GM23248 (cell line): ENCODE measurements around the gene TNF. TPM values are rescaled to one million over a fixed set of nuclear protein-coding genes. Genes with fewer than 3 reads are reported as not detected.

ENCODE experiments used
- DNase-seq: peaks from one replicate; pipeline ENCODE4 v3.0.0-alpha.2; 2015
- H2AFZ ChIP-seq: fragments of 200-600 bp; sonication (generic); 2 replicates; pipeline ENCODE4 v1.6.1; 2016; ENCODE audit warnings: antibody characterized with exemption
- H3F3A ChIP-seq: fragments of 200-600 bp; sonication (generic); 2 replicates; pipeline ENCODE4 v1.6.1; 2016; ENCODE audit warnings: mild to moderate bottlenecking, antibody characterized with exemption, mixed run types; ENCODE audit not compliant: insufficient read depth
- H3K27ac ChIP-seq: fragments of 200-600 bp; sonication (generic); 2 replicates; pipeline ENCODE4 v1.5.1; 2016; ENCODE audit warnings: mild to moderate bottlenecking
- H3K27me3 ChIP-seq: fragments of 200-600 bp; sonication (generic); replicated peaks from 2 replicates; pipeline ENCODE4 v1.6.1; 2016; ENCODE audit warnings: mild to moderate bottlenecking; ENCODE audit not compliant: insufficient read depth
- H3K36me3 ChIP-seq: fragments of 200-600 bp; sonication (generic); 2 replicates; pipeline ENCODE4 v1.6.1; 2016; ENCODE audit warnings: low read depth, mild to moderate bottlenecking
- H3K4me1 ChIP-seq: fragments of 200-600 bp; sonication (generic); 2 replicates; pipeline ENCODE4 v1.6.1; 2016; ENCODE audit warnings: mild to moderate bottlenecking; ENCODE audit not compliant: insufficient read depth
- H3K4me2 ChIP-seq: fragments of 200-600 bp; sonication (generic); one replicate; pipeline ENCODE4 v1.6.1; 2016; ENCODE audit warnings: mild to moderate bottlenecking; ENCODE audit not compliant: unreplicated experiment
- H3K4me3 ChIP-seq: fragments of 200-600 bp; sonication (generic); 2 replicates; pipeline ENCODE4 v1.5.1; 2016; ENCODE audit warnings: mild to moderate bottlenecking
- H3K79me2 ChIP-seq: fragments of 200-600 bp; sonication (generic); 2 replicates; pipeline ENCODE4 v1.6.1; 2016; ENCODE audit warnings: mild to moderate bottlenecking; ENCODE audit not compliant: insufficient read depth
- H3K9ac ChIP-seq: fragments of 200-600 bp; sonication (generic); 2 replicates; pipeline ENCODE4 v1.6.1; 2016; ENCODE audit warnings: mild to moderate bottlenecking
- H3K9me2 ChIP-seq: fragments of 200-600 bp; sonication (generic); 2 replicates; pipeline ENCODE4 v1.6.1; 2016; ENCODE audit warnings: mixed run types, mild to moderate bottlenecking, moderate library complexity; ENCODE audit not compliant: insufficient read depth
- H3K9me3 ChIP-seq: fragments of 200-600 bp; sonication (generic); one replicate; pipeline ENCODE4 v1.6.1; 2017; ENCODE audit warnings: low read depth
- H4K20me1 ChIP-seq: fragments of 200-600 bp; sonication (generic); 2 replicates; pipeline ENCODE4 v1.6.0; 2016; ENCODE audit not compliant: insufficient read depth
- EZH2 ChIP-seq: fragments of 200-600 bp; sonication (generic); IDR thresholded peaks from 2 replicates; pipeline ENCODE4 v1.6.1; 2018; ENCODE audit warnings: antibody characterized with exemption, mild to moderate bottlenecking; ENCODE audit not compliant: insufficient read depth, poor library complexity, severe bottlenecking
- EZH2phosphoT487 ChIP-seq: fragments of 200-600 bp; sonication (generic); IDR thresholded peaks from 2 replicates; pipeline ENCODE4 v1.6.1; 2018; ENCODE audit warnings: antibody characterized with exemption, moderate library complexity, mild to moderate bottlenecking, low read depth; ENCODE audit not compliant: insufficient read depth
- WGBS, 2 experiments: methylation state at CpG; one replicate each; pipeline ENCODE4 v1.1.6; 2015 to 2017; ENCODE audit warnings: low lambda C conversion rate in 2 of 2, low coverage in 1 of 2; ENCODE audit errors: missing lambda C conversion rate in 2 of 2; 5-methylcytosine and 5-hydroxymethylcytosine counted together
- in situ Hi-C: fragments of 300-500 bp; cut with MboI; formaldehyde crosslinking; loops from 2 replicates; pipeline ENCODE4 v1.15.0; 2020
- polyA plus RNA-seq: library from polyadenylated mRNA; unstranded; fragments of >200 nt; fragmentation: Nextera tagmentation; extraction: Ambion mirVana; gene quantifications from 2 replicates; pipeline ENCODE4 v1.2.1, GENCODE V29; 2016
- small RNA-seq: library from RNA; depleted of rRNA; stranded (forward); fragments of <200 nt; gene quantifications from one replicate; pipeline ENCODE3, GENCODE V24; 2014; ENCODE audit warnings: low read depth, low replicate concordance
- total RNA-seq: library from RNA; depleted of rRNA; stranded (reverse); fragments of >200 nt; shearing (Covaris generic); gene quantifications from 2 replicates; pipeline ENCODE4 v1.2.3, GENCODE V29; 2014; rRNA removed

The TNF gene
- total and polyA plus RNA-seq, 2 experiments from 2014 or later: 0.11 TPM; not detected in 1

DNA sequence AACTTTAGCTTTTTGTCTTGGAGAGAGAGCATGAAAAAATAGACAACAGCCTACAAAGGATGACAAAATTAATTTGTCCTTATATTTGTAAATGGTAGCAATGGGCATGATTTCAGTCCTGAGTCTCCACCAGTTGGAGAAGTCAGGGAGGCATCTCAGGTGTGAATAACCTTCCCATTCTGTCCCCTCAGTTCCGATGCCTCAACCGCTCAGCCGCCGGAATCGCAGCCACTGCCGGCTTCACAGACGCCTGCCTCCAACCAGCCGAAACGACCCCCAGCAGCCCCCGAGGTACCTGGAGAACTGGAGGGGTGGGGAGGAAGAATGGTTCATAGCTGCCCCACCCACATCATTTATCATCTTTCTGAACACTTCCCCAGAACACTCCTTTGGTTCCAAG lies 48.7 kb downstream of the TNF start:
- H3K27ac ChIP-seq: no peak overlapping the region
- peaks cover 86% of the 10 kb centered on the region for H3K79me2 ChIP-seq
- H2AFZ ChIP-seq: no peak overlapping the region
- TF ChIP-seq EZH2phosphoT487: no peak
- no peak for TF ChIP-seq EZH2
- H3K9ac ChIP-seq: no peak overlapping the region
- 87 to 89% methylated on average over 10 of the region's 10 CpGs for WGBS, 2 experiments
- H3K27me3 ChIP-seq: no peaks in the 10 kb centered on the region
- in situ Hi-C loops: no loop called here
- no peak for DNase-seq
- H3K4me1 ChIP-seq: 0 out of 2 replicates have a peak, but pooled peaks cover 14% of the 10 kb centered on the region
- H4K20me1 ChIP-seq: peaks cover 7% of the 10 kb centered on the region; the same call in 1 of the 2 replicates
- H3K9me3 ChIP-seq: no peaks in the 10 kb centered on the region
- H3K4me3 ChIP-seq: no peak overlapping the region
- no peaks in the 10 kb centered on the region for H3K9me2 ChIP-seq
- peaks cover 28% of the 10 kb centered on the region for H3F3A ChIP-seq
- peaks cover 59% of the 10 kb centered on the region for H3K36me3 ChIP-seq
- H3K4me2 ChIP-seq: no peak overlapping the region

DNA sequence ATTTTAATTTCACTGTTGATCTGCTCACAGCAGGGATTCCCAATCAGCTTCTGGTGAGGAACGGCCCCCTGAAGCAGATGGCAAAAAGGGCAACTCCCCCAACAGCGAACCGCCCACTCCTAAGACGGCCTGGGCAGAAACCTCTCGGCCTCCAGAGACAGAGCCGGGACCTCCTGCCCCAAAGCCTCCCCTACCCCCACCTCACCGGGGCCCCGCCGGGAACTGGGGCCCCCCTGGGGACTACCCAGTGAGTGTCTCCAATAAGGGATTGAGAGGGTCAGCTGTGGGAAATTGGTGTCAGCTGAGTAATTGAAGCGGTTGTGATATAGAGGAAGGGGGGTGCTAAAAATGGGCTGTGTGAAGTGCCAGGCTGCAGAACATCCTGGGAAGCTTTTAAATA lies 51.6 kb downstream of the TNF start:
- 0 out of 2 replicates have a peak, but pooled peaks cover 24% of the 10 kb centered on the region for H3F3A ChIP-seq
- peaks cover 99% of the 10 kb centered on the region for H3K79me2 ChIP-seq
- 0 out of 2 replicates have a peak, but pooled peaks cover 11% of the 10 kb centered on the region for H3K4me1 ChIP-seq
- H3K9me3 ChIP-seq: no peaks in the 10 kb centered on the region
- no peak overlapping the region for H3K4me3 ChIP-seq
- no peak overlapping the region for H3K9ac ChIP-seq
- peaks cover 7% of the 10 kb centered on the region; the same call in 1 of the 2 replicates for H4K20me1 ChIP-seq
- DNase-seq: no peak
- 96 to 100% methylated on average over 2 to 10 of the region's 10 CpGs for WGBS, 2 experiments
- TF ChIP-seq EZH2 (no peak), EZH2phosphoT487 (no peak)
- no peak overlapping the region for H3K27ac ChIP-seq
- peaks cover 87% of the 10 kb centered on the region for H3K36me3 ChIP-seq
- no peak overlapping the region for H2AFZ ChIP-seq
- H3K4me2 ChIP-seq: no peak overlapping the region
- in situ Hi-C loops: no loop called here
- H3K27me3 ChIP-seq: no peaks in the 10 kb centered on the region
- no peaks in the 10 kb centered on the region for H3K9me2 ChIP-seq

- peaks cover 31% of the 10 kb centered on the region; the same call in 1 of the 2 replicates for H3F3A ChIP-seq
- no peak for DNase-seq
- WGBS, 2 experiments: 95 to 97% methylated on average over 19 of the region's 19 CpGs
- in situ Hi-C loops: no loop called here
- H4K20me1 ChIP-seq: peaks cover 4% of the 10 kb centered on the region; the same call in 1 of the 2 replicates
- H3K9me2 ChIP-seq: no peaks in the 10 kb centered on the region
- peaks cover 99% of the 10 kb centered on the region for H3K79me2 ChIP-seq
- H3K9ac ChIP-seq: no peak overlapping the region
- no peaks in the 10 kb centered on the region for H3K9me3 ChIP-seq
- no peak overlapping the region for H3K27ac ChIP-seq
- H3K4me1 ChIP-seq: 0 out of 2 replicates have a peak, but pooled peaks cover 2% of the 10 kb centered on the region
- H2AFZ ChIP-seq: no peak overlapping the region
- H3K27me3 ChIP-seq: no peaks in the 10 kb centered on the region
- H3K36me3 ChIP-seq: peaks cover 92% of the 10 kb centered on the region
- no peak overlapping the region for H3K4me2 ChIP-seq
- TF ChIP-seq EZH2phosphoT487: no peak
- TF ChIP-seq EZH2: no peak
- no peak overlapping the region for H3K4me3 ChIP-seq
Measured at GRCh38 chr6:31627690-31628287, 52.4 kb downstream of the TNF start.

Small RNAs within 50 kb of the gene (small RNA-seq; reads per million reads assigned to genes)
- 2.9 reads per million, percentile 72 among the genes with 10 or more reads in this experiment for gene SNORA38
- gene SNORD117: 21.9 reads per million, percentile 89 among the genes with 10 or more reads in this experiment
- gene SNORD84: not detected
- gene UQCRHP1: not detected

Other genes with a start within 250 kb of the TNF start
Only the 30 nearest of the 34 such genes appear.
- 65.6 and 87.9 TPM in 2 replicates for gene HLA-B, start 218.4 kb upstream of the TNF start, total RNA-seq
- gene HLA-B, start 218.4 kb upstream of the TNF start, polyA plus RNA-seq: 186 and 192 TPM in 2 replicates
- 24.0 and 42.6 TPM in 2 replicates for gene MICA, start 172.0 kb upstream of the TNF start, total RNA-seq
- 36.9 and 38.0 TPM in 2 replicates for gene MICA, start 172.0 kb upstream of the TNF start, polyA plus RNA-seq
- gene MICB, start 77.4 kb upstream of the TNF start, total RNA-seq: 4.1 and 4.9 TPM in 2 replicates
- gene MICB, start 77.4 kb upstream of the TNF start, polyA plus RNA-seq: 3.7 and 4.2 TPM in 2 replicates
- not detected in 2 replicates for gene MCCD1, start 46.6 kb upstream of the TNF start, total RNA-seq
- gene MCCD1, start 46.6 kb upstream of the TNF start, polyA plus RNA-seq: not detected in 2 replicates
- gene DDX39B, start 33.6 kb upstream of the TNF start, total RNA-seq: 319 and 415 TPM in 2 replicates
- gene DDX39B, start 33.6 kb upstream of the TNF start, polyA plus RNA-seq: 197 and 204 TPM in 2 replicates
- 0.89 and 1.8 TPM in 2 replicates for gene ATP6V1G2, start 29.0 kb upstream of the TNF start, total RNA-seq
- 2.8 and 3.5 TPM in 2 replicates for gene ATP6V1G2, start 29.0 kb upstream of the TNF start, polyA plus RNA-seq
- 20.4 and 22.9 TPM in 2 replicates for gene NFKBIL1, start 28.0 kb upstream of the TNF start, total RNA-seq
- gene NFKBIL1, start 28.0 kb upstream of the TNF start, polyA plus RNA-seq: 12.3 and 15.0 TPM in 2 replicates
- gene LTA, start 3.3 kb upstream of the TNF start, total RNA-seq: not detected in 2 replicates
- not detected in 2 replicates for gene LTA, start 3.3 kb upstream of the TNF start, polyA plus RNA-seq
- gene LTB, start 6.9 kb downstream of the TNF start, total RNA-seq: not detected in 2 replicates
- 0.23 TPM in 1 of 2 replicates, not detected in the other for gene LTB, start 6.9 kb downstream of the TNF start, polyA plus RNA-seq
- not detected in 2 replicates for gene LST1, start 10.7 kb downstream of the TNF start, total RNA-seq
- not detected in 2 replicates for gene LST1, start 10.7 kb downstream of the TNF start, polyA plus RNA-seq
- not detected in 2 replicates for gene NCR3, start 17.4 kb downstream of the TNF start, total RNA-seq
- gene NCR3, start 17.4 kb downstream of the TNF start, polyA plus RNA-seq: not detected in 2 replicates
- not detected in 2 replicates for gene AIF1, start 39.7 kb downstream of the TNF start, total RNA-seq
- gene AIF1, start 39.7 kb downstream of the TNF start, polyA plus RNA-seq: not detected in 2 replicates
- 46.0 and 50.5 TPM in 2 replicates for gene PRRC2A, start 45.1 kb downstream of the TNF start, total RNA-seq
- 42.5 and 47.2 TPM in 2 replicates for gene PRRC2A, start 45.1 kb downstream of the TNF start, polyA plus RNA-seq
- 161 and 198 TPM in 2 replicates for gene BAG6, start 77.1 kb downstream of the TNF start, total RNA-seq
- 88.2 and 90.8 TPM in 2 replicates for gene BAG6, start 77.1 kb downstream of the TNF start, polyA plus RNA-seq
- 0.76 and 3.3 TPM in 2 replicates for gene APOM, start 80.3 kb downstream of the TNF start, total RNA-seq
- gene APOM, start 80.3 kb downstream of the TNF start, polyA plus RNA-seq: 5.6 and 5.9 TPM in 2 replicates
- gene C6orf47, start 85.2 kb downstream of the TNF start, total RNA-seq: 20.3 and 28.5 TPM in 2 replicates
- 19.4 and 19.5 TPM in 2 replicates for gene C6orf47, start 85.2 kb downstream of the TNF start, polyA plus RNA-seq
- gene GPANK1, start 89.4 kb downstream of the TNF start, total RNA-seq: 10.6 and 11.3 TPM in 2 replicates
- gene GPANK1, start 89.4 kb downstream of the TNF start, polyA plus RNA-seq: 19.3 and 20.0 TPM in 2 replicates
- gene CSNK2B, start 90.5 kb downstream of the TNF start, total RNA-seq: 186 and 256 TPM in 2 replicates
- gene CSNK2B, start 90.5 kb downstream of the TNF start, polyA plus RNA-seq: 224 and 229 TPM in 2 replicates
- gene LY6G5B, start 94.4 kb downstream of the TNF start, total RNA-seq: 2.7 and 7.5 TPM in 2 replicates
- 3.9 and 5.9 TPM in 2 replicates for gene LY6G5B, start 94.4 kb downstream of the TNF start, polyA plus RNA-seq
- gene LY6G5C, start 105.5 kb downstream of the TNF start, total RNA-seq: 1.7 TPM in 1 of 2 replicates, not detected in the other
- 5.0 and 5.1 TPM in 2 replicates for gene LY6G5C, start 105.5 kb downstream of the TNF start, polyA plus RNA-seq
- gene ABHD16A, start 127.8 kb downstream of the TNF start, total RNA-seq: 54.0 and 59.9 TPM in 2 replicates
- gene ABHD16A, start 127.8 kb downstream of the TNF start, polyA plus RNA-seq: 48.0 and 48.5 TPM in 2 replicates
- not detected in 2 replicates for gene LY6G6F, start 131.3 kb downstream of the TNF start, total RNA-seq
- not detected in 2 replicates for gene LY6G6F, start 131.3 kb downstream of the TNF start, polyA plus RNA-seq
- gene LY6G6D, start 139.8 kb downstream of the TNF start, total RNA-seq: not detected in 2 replicates
- gene LY6G6D, start 139.8 kb downstream of the TNF start, polyA plus RNA-seq: not detected in 2 replicates
- gene LY6G6C, start 146.2 kb downstream of the TNF start, total RNA-seq: not detected in 2 replicates
- not detected in 2 replicates for gene LY6G6C, start 146.2 kb downstream of the TNF start, polyA plus RNA-seq
- not detected in 2 replicates for gene MPIG6B, start 147.8 kb downstream of the TNF start, total RNA-seq
- gene MPIG6B, start 147.8 kb downstream of the TNF start, polyA plus RNA-seq: not detected in 2 replicates
- gene DDAH2, start 153.7 kb downstream of the TNF start, total RNA-seq: 76.6 and 93.3 TPM in 2 replicates
- gene DDAH2, start 153.7 kb downstream of the TNF start, polyA plus RNA-seq: 77.7 and 90.2 TPM in 2 replicates
- 447 and 576 TPM in 2 replicates for gene CLIC1, start 161.0 kb downstream of the TNF start, total RNA-seq
- gene CLIC1, start 161.0 kb downstream of the TNF start, polyA plus RNA-seq: 784 and 791 TPM in 2 replicates
- 4.3 and 7.1 TPM in 2 replicates for gene MSH5, start 164.4 kb downstream of the TNF start, total RNA-seq
- gene MSH5, start 164.4 kb downstream of the TNF start, polyA plus RNA-seq: 2.0 and 2.9 TPM in 2 replicates
- 2.5 TPM in 1 of 2 replicates, not detected in the other for gene SAPCD1, start 187.1 kb downstream of the TNF start, total RNA-seq
- gene SAPCD1, start 187.1 kb downstream of the TNF start, polyA plus RNA-seq: 0.85 and 1.3 TPM in 2 replicates
- 0.54 TPM in 1 of 2 replicates, not detected in the other for gene VWA7, start 201.8 kb downstream of the TNF start, total RNA-seq
- gene VWA7, start 201.8 kb downstream of the TNF start, polyA plus RNA-seq: 0.37 and 0.56 TPM in 2 replicates